ENCODE results near the gene DRICH1. TPM values are rescaled to one million over a fixed set of nuclear protein-coding genes. Genes with fewer than 3 reads are reported as not detected.
A peak's percentile ranks its signal among the peaks of the same experiment; 100 is the strongest.
"Not testable (repeated sequence)": the region's sequence is repeated elsewhere in the genome, so short reads cannot be mapped to it uniquely, and the experiment has no call there.

DRICH1 gene, protein sequence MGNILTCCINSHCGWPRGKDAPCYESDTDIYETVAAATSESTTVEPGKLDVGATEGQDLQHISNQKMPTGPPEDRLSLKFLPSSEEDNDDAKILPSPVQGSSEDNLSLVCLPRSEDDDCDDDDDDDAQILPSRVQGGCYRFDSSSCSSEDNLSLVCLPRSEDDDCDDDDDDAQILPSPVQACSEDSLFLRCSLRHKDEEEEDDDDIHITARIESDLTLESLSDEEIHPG
- not detected for total RNA-seq (ENCODE audit: unreplicated experiment)
- long read RNA-seq, result 0 reads

DNA sequence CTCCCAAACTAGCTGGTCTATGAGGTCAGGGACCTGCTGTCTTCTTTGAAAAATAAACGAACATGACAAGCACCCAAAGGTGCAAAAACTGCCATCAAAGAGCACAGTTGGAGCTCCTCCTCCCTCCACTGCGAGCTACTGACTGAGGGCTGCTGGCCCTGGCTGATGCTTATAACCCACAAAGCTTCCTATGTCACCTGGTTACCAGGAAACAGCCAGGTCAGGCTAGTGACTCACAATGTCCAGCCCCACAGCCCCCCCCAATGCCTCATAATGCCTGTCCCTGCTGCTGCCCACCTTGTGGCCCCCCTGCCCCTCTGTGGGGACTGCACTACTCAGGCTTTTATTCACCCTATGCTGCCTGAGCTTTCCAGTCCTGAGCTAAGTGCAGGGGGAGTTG is at the start of gene DRICH1:
DRICH1 (minus strand) TSS at position 144 of the 400 bp plus-strand sequence. CDS start 298 bp downstream, outside the sequence.
- no peak within 1 kb of the TSS for H3K4me3 Mint-ChIP-seq (ENCODE audit: unreplicated experiment)
- DNase-seq (ENCODE audit: low spot score), result no peak
- H3K36me3 Mint-ChIP-seq (ENCODE audit: low read depth, unreplicated experiment), result no peaks in the 10 kb centered on the region
- no peaks in the 10 kb centered on the region for H3K4me1 Mint-ChIP-seq (ENCODE audit: unreplicated experiment)
- no peak within 1 kb of the TSS for H3K27ac Mint-ChIP-seq (ENCODE audit: unreplicated experiment)
- H3K27me3 Mint-ChIP-seq (ENCODE audit: unreplicated experiment), result peaks cover 2% of the 10 kb centered on the region
- TF ChIP-seq, protein P1, sequence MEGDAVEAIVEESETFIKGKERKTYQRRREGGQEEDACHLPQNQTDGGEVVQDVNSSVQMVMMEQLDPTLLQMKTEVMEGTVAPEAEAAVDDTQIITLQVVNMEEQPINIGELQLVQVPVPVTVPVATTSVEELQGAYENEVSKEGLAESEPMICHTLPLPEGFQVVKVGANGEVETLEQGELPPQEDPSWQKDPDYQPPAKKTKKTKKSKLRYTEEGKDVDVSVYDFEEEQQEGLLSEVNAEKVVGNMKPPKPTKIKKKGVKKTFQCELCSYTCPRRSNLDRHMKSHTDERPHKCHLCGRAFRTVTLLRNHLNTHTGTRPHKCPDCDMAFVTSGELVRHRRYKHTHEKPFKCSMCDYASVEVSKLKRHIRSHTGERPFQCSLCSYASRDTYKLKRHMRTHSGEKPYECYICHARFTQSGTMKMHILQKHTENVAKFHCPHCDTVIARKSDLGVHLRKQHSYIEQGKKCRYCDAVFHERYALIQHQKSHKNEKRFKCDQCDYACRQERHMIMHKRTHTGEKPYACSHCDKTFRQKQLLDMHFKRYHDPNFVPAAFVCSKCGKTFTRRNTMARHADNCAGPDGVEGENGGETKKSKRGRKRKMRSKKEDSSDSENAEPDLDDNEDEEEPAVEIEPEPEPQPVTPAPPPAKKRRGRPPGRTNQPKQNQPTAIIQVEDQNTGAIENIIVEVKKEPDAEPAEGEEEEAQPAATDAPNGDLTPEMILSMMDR (IDR thresholded peaks at IDR 0.05; ENCODE audit: unreplicated experiment), result no peak
- no peaks in the 10 kb centered on the region for H3K9me3 Mint-ChIP-seq (ENCODE audit: unreplicated experiment)

DNA sequence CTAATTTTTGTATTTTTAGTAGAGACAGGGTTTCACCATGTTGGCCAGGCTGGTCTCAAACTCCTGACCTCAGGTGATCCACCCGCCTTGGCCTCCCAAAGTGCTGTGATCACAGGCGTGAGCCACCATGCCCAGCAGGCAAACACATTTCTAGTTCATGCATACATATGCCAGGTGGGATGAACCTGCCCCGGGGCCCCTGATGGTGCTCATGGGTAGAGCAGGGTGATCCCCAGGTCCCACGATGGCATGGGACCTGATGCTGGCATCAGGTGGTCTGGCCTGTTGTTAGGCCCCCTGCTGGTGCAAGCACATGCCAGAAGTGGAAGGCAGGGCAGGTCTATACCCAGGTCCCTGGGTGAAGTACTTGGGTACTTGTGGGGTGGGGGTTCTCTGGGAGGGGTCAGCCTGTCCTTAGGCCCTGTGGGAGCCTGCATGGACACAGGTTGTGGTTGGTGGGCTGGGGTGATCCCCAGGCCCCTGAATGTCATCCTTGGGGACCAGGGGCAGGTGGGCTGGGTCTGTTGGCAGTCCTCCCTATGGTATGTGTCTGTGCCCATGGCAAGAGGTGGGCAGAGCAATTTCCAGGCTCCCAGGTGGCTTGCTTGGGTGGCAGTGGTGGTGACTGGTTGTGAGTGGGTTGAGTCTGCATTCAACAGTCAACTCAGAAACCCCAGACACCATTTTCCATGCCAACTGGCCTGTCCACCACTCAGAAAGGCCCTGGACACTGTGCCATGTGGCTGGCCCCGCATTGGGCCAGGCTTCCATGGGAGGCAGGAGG is 49.1 kb upstream of the DRICH1 start:
- TF ChIP-seq, protein P1 (IDR thresholded peaks at IDR 0.05; ENCODE audit: unreplicated experiment), result no peak
- Mint-ChIP-seq H3K4me3 (ENCODE audit: unreplicated experiment) (no peak overlapping the region), H3K27ac (ENCODE audit: unreplicated experiment) (no peak overlapping the region), H3K9me3 (ENCODE audit: unreplicated experiment) (no peaks in the 10 kb centered on the region), H3K27me3 (ENCODE audit: unreplicated experiment) (peaks cover 7% of the 10 kb centered on the region), H3K36me3 (ENCODE audit: low read depth, unreplicated experiment) (peaks cover 18% of the 10 kb centered on the region), H3K4me1 (ENCODE audit: unreplicated experiment) (no peaks in the 10 kb centered on the region)
- no peak for DNase-seq (ENCODE audit: low spot score)

DNA sequence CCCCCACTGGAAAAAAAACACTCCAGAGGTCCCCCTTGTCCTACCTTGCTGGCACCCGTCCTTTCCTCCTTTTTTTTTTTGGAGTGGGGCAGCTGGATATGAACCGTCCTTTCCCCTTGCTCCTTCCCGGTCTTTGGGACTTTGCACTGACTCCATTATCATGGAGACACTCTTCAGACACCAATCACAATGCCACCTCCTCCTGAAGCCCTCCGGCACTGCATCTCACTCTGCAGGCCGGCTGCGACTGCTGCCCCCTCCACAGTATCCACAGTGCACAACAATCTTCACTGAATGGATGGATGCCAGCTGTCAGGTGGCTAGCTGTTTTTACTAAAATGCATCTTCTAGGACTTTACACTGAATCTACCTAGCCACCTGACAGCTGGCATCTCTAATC is 46.0 kb upstream of the DRICH1 start:
- Mint-ChIP-seq H3K36me3 (ENCODE audit: low read depth, unreplicated experiment) (peaks cover 18% of the 10 kb centered on the region), H3K27ac (ENCODE audit: unreplicated experiment) (no peak overlapping the region), H3K9me3 (ENCODE audit: unreplicated experiment) (no peaks in the 10 kb centered on the region), H3K4me1 (ENCODE audit: unreplicated experiment) (no peaks in the 10 kb centered on the region), H3K4me3 (ENCODE audit: unreplicated experiment) (peak overlapping the region; percentile 56), H3K27me3 (ENCODE audit: unreplicated experiment) (peaks cover 14% of the 10 kb centered on the region)
- DNase-seq (ENCODE audit: low spot score), result no peak
- TF ChIP-seq, protein P1 (IDR thresholded peaks at IDR 0.05; ENCODE audit: unreplicated experiment), result no peak

DNA sequence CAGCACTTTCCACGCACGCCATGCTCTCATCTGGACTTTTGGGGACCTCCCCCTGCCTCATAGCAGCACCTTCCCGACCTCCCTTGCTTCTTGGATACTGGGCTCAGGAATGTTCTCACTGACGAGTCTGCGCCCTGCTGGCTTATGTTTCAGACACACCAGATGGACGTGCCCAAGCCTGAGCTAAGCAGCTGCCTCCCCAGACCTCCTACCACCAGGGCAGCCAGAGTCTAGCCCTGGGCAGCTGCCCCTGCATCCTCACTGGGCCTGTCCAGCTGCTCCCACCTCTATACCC is 45.5 kb upstream of the DRICH1 start:
- no peak for DNase-seq (ENCODE audit: low spot score)
- TF ChIP-seq, protein P1 (IDR thresholded peaks at IDR 0.05; ENCODE audit: unreplicated experiment), result no peak
- Mint-ChIP-seq H3K27me3 (ENCODE audit: unreplicated experiment) (peaks cover 14% of the 10 kb centered on the region), H3K27ac (ENCODE audit: unreplicated experiment) (no peak overlapping the region), H3K9me3 (ENCODE audit: unreplicated experiment) (no peaks in the 10 kb centered on the region), H3K4me1 (ENCODE audit: unreplicated experiment) (peaks cover 1% of the 10 kb centered on the region), H3K36me3 (ENCODE audit: low read depth, unreplicated experiment) (peaks cover 18% of the 10 kb centered on the region), H3K4me3 (ENCODE audit: unreplicated experiment) (peak overlapping the region; percentile 54)

- H3K4me3 Mint-ChIP-seq (ENCODE audit: unreplicated experiment); DNase-seq (ENCODE audit: low spot score); H3K27ac Mint-ChIP-seq (ENCODE audit: unreplicated experiment); H3K4me1 Mint-ChIP-seq (ENCODE audit: unreplicated experiment); H3K9me3 Mint-ChIP-seq (ENCODE audit: unreplicated experiment): not testable (repeated sequence)
- Mint-ChIP-seq H3K36me3 (ENCODE audit: low read depth, unreplicated experiment) (peaks cover 16% of the 10 kb centered on the region), H3K27me3 (ENCODE audit: unreplicated experiment) (peaks cover 14% of the 10 kb centered on the region)
Measured at GRCh38 chr22:23676841-23677700, 45.0 kb upstream of the DRICH1 start.

Data from endothelial cell (in vitro differentiated cells).